Ecto neural progenitor cell (in vitro differentiated cells): ENCODE measurements around the gene CRAT.

Source experiments
- DNase-seq: peaks from one replicate; pipeline ENCODE4 v3.0.0-alpha.2; 2018; ENCODE audit warnings: low spot score

Gene CRAT

DNA sequence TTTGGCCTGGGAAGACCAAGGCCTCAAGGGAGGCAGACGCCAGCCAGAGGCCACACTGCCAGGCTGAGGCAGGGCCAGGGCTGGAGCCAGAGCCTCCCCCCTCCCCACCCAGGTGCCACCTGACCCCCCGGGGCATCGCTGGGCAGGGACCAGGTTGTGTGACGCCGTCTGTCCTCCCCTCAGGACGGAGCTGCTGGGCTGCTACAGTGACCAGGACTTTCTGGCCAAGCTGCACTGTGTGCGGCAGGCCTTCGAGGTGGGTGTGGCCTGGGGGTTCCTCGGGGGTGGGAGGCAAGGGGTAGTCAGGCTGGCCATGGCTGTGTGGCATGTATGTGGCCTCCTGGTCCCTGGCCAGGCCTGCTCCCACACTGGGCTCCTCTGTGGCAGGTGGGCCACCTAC, 47.5 kb downstream of the CRAT start:
- DNase-seq, result no peak

DNA sequence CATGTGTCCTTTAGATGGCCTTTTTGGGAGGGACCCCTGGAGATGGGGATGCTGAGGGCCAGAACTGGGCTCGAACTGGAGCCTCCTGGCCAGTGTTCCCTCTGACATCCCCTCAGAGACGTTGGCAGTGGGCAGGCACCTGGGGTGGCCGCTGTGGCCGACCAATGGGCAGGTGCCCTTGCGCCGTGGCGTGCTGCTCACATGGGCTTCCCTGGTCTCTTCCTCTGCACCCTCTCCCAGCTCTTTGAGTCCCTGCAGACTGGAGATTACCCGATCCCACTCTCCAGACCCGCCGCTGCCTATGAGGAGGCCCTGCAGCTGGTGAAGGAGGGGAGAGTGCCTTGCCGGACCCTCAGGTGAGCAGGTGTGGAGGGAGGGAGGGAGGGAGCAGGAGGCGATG, 49.6 kb downstream of the CRAT start:
- DNase-seq, result no peak

DNA sequence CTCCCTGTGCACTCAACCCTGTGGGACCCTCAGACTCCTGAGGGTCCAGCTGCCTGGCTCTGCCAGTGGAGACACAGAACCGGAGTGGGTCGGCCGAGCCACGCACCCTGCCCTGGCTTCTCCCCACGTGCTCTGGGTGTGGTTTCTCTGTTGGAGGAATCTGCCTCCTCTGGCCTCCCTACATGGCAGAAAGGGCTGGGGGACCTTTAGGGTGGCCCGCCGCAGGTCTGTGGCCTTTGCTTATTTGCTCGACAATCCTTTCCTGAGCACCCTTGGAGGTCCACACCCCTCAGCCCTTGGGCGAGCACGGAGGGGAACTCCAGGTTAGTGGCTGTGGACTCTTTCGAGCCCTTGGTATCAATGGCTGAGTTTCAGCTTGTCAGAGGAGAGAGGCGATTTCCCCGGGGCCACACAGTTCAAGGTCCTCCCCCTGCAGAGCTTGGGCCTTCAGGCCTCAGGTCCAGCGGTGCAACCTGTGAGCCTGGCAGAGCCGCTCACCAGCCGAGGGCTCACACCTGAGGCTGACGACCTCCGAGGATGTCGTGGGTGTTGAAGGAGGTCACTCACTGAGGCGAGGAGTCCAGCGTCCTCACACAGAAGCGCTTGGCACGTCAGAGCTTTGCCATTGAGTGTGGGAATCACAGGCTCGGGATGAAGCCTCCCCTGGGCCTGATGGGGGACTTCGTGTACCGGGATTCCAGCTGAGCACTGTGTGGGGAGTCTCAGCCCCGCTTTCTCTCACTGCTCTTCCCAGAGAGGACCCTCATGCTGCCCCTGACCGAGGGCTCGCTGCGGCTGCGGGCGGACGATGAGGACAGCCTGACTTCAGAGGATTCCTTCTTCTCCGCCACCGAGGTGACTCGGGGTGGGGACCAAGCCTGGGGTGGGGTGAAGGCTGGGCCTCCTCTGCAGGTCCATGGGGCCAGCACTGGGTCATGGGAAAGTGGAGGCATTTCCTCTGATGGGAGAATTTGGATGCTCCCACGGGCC, 50.5 kb downstream of the CRAT start:
- DNase-seq, result no peak

DNA sequence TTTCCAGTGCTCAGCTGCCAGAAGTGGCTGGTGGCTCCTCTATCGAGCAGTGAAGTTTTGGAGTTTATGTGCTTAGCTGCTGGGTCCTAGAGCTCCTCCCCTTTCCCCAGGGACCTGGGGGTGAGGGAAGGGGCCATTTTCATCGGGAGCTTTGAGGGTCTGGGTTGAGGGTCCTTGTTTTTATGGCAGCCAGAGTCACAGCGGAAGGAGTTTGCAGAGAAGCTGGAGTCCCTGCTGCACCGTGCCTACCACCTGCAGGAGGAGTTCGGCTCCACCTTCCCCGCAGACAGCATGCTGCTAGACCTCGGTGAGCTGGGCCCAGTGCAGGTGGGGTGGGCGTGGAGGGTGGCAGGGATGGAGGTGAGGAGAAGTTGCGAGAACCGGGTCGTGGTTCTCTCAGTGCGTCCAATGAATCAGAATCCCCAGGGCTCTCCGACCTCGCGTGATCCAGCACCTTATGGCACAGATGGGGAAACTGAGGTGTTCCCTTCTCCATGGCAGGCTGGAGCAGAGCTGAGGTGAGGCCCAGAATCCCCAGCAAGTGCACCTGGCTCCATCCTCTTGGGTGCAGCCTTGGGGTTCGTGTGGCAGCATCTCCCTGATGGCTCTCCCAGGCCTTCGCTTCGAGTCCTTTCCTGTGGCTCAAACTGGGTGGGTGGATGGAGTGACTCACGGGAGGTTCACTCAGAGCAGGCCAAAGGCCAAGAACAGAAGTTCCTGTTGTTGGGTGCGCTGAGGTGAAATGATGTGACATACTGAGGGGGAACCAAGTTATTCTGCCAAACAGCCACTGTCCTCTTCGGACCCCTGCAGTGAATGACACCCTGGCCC, 51.4 kb downstream of the CRAT start:
- no peak for DNase-seq

DNA sequence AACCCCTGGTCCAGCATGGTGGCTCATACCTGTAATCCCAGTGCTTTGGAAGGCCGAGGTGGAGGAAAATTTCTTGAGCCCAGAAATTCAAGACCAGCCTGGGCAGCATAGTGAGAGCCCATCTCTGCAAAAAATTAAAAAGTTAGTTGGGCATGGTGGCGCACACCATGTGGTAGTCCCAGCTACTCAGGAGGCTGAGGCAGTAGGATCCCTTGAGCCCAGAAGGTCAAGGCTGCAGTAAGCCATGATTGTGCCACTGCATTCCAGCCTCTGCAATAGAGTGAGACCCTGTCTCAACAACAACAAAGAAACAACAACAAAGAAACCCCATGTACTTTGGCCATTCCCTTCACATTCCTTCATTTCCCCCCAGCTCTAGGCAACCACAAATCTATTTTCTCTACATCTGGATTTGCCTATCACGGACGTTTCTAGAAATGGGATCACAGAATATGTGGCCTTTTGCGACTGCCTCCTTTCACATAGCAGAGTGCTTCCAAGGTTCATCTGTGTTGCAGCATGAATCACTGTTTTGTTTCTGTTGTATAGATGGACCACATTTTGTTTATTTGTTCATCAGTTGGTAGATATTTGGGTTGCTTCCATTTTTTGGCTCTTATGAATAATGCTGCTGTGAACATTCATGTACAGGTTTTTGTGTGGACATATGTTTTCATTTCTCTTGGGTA, 56.3 kb downstream of the CRAT start:
- no peak for DNase-seq

DNA sequence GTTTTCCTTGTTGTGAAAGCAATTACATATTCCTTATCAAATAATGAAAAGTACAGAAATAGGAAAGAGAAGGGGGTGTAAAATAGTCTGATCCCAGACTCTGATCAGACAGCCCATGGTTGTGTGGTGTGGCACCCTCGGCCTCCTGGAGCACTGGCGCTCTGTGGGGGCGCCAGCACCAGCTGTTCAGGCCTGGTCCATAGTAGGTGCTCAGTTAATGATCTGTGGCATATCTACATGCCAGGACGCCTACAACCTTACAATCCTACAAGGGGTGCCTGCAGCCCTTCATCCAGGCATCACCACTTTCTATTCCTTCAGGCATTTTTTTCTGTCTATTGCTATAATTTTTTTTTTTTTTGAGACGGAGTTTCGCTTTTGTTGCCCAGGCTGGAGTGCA, 57.6 kb downstream of the CRAT start:
- DNase-seq, result no peak

DNA sequence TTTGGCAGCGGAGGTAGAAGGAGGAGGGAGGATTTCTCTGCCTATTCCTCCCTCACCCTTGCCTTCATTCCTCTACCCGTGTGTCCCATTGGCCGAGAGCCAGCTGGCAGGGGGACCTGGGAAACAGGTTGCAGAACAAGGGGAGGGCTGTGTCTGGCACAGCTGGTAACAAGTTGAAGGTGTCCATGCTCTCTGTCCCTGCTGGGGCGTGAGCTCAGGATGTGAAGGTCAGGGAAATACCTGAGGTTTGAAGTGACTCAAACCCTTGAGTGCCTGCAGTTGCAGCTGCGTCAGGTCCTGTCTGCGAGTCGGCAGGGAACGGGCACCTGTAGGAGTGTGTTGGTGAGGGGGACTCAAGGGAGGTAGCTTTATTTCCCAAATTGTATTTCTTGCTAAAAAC, 58.0 kb downstream of the CRAT start:
- DNase-seq, result no peak
